Uterus (tissue), 4 donors: Measurements from ENCODE around the gene MALL. TPM values are rescaled to one million over a fixed set of nuclear protein-coding genes. Genes with fewer than 3 reads are reported as not detected.
"Not testable (repeated sequence)": the region's sequence is repeated elsewhere in the genome, so short reads cannot be mapped to it uniquely, and the experiment has no call there.

Experiments used
- DNase-seq, 2 donors: peaks; one replicate each; pipeline ENCODE4 v3.0.0-alpha.2; 2019 to 2020
- H3K27ac ChIP-seq, 2 donors: fragments of 200-600 bp; sonication (generic); 1 replicate in 1 of 2; 2 replicates in 1 of 2; pipeline ENCODE4 v1.5.1; 2016 to 2018
- H3K27me3 ChIP-seq, 2 donors: fragments of 200-600 bp; sonication (generic); one replicate each; pipeline ENCODE4 v1.5.1; 2018 to 2019; ENCODE audit warnings: control low read depth in 1 of 2
- H3K36me3 ChIP-seq, 2 donors: fragments of 200-600 bp; sonication (generic); one replicate each; pipeline ENCODE4 v1.5.1; 2019; ENCODE audit warnings: control low read depth in 1 of 2
- H3K4me1 ChIP-seq, 2 donors: fragments of 200-600 bp; sonication (generic); one replicate each; pipeline ENCODE4 v1.5.1; 2018 to 2019; ENCODE audit warnings: control low read depth in 1 of 2
- H3K4me3 ChIP-seq, 2 donors: fragments of 200-600 bp; sonication (generic); 1 replicate in 1 of 2; 2 replicates in 1 of 2; pipeline ENCODE4 v1.5.1; 2018 to 2019; ENCODE audit warnings: mild to moderate bottlenecking in 1 of 2
- H3K9me3 ChIP-seq, 2 donors: fragments of 200-600 bp; sonication (generic); one replicate each; pipeline ENCODE4 v1.5.1; 2019; ENCODE audit warnings: control low read depth in 1 of 2
- CTCF ChIP-seq, 4 experiments: fragments of 200-600 bp in 2 of 4; fragments of 450-650 bp in 2 of 4; sonication (generic) in 2 of 4; IDR thresholded peaks; one replicate each; pipeline ENCODE4 v1.5.1; 2016 to 2019; ENCODE audit warnings: antibody characterized with exemption in 4 of 4, mild to moderate bottlenecking in 2 of 4, moderate library complexity in 1 of 4
- POLR2A ChIP-seq, 2 donors: fragments of 450-650 bp; IDR thresholded peaks; one replicate each; pipeline ENCODE4 v1.6.1; 2016; ENCODE audit warnings: antibody characterized with exemption in 2 of 2, mild to moderate bottlenecking in 1 of 2, moderate library complexity in 1 of 2
- intact Hi-C: fragments of 100-400 bp; cut with DNase I; formaldehyde crosslinking; loops from one replicate; pipeline ENCODE4 v1.15.1; 2023; ENCODE audit warnings: low total_unique reads
- total RNA-seq, 4 donors: library from RNA; depleted of rRNA in 3 of 4; stranded (reverse); fragments of >200 nt in 3 of 4; gene quantifications; one replicate each; pipeline versions ENCODE4 v1.1.0 to v1.2.4, GENCODE V29; 2014 to 2023
- donor health status: DM: yes; HTN: yes; CAD: no.

Gene MALL
- total RNA-seq: 10 to 100 TPM in 3 of 4 donors, under 1 TPM in 1; 0.59 to 46.4 (median 16.4) TPM

- Histone ChIP-seq H3K36me3 (no peaks in the 10 kb centered on the region), H3K4me1 (peaks cover 0 to 10% of the 10 kb centered on the region in 2 donors), H3K27ac (peak within 1 kb of the TSS; percentile 54 to 59), H3K9me3 (no peaks in the 10 kb centered on the region), H3K4me3 (peak within 1 kb of the TSS; percentile 17 to 21), H3K27me3 (peaks cover 5 to 18% of the 10 kb centered on the region in 2 donors)
- TF ChIP-seq POLR2A (IDR thresholded peaks at IDR 0.05) (no peak), CTCF (IDR thresholded peaks at IDR 0.05) (no peak)
- no peak for DNase-seq
- intact Hi-C loops: no loop called here
These were observed at the start of gene MALL for GRCh38 chr2:110115291-110116032. Gene MALL (minus strand): TSS chr2:110115822. CDS start chr2:110115792, 30 bp downstream.

DNA sequence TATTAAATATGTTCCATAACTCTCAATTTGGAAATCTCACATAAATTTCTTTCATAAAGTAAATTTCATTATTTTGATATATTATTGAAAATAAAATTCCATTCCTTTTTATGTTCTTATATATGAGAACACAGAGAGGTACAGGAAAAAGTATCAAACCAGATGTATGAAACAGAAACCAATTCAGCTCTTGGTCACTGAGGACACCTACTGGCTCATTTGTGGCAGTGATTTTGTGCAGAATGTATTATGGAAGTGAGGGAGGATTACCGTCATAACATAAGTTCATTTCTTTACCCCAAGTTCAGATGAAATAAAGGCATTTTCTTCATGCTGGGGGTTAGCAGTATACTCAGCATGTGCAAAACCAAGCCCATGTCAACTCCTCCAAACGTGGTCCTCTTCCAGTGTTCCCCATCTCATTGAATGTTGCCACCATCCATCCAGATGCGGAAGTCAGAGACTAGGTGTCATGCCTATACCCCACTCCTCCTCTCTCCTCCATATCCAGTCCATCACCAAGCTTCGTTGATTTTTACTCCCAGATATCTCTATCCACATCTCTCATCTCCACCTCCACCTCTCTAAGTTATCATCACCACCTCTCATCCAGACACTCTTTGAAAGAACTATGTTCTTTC is 41.7 kb upstream of the MALL start:
- Histone ChIP-seq H3K4me1 (no peaks in the 10 kb centered on the region), H3K9me3 (no peaks in the 10 kb centered on the region), H3K27ac (no peak overlapping the region), H3K36me3 (no peaks in the 10 kb centered on the region), H3K27me3 (no peaks in the 10 kb centered on the region), H3K4me3 (no peak overlapping the region)
- DNase-seq: no peak
- intact Hi-C loops: no loop called here
- TF ChIP-seq CTCF (IDR thresholded peaks at IDR 0.05) (peak; percentile 57 to 92 (median 68)), POLR2A (IDR thresholded peaks at IDR 0.05) (no peak)

DNA sequence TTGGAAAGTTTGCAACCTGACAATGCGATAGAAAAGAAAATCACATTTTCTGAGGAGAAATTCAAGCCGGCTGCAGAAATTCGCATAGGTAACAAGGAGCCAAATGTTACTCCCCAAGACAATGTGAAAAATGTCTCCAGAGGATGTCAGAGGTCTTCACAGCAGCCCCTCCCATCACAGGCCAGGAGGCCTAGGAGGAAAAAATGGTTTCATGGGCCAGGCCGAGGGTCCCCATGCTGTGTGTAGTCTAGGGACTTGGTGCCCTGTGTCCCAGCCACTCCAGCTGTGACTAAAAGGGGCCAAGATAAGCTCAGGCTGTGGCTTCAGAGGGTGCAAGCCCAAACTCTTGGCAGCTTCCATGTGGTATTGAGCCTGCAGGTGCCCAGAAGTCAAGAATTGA is 39.2 kb upstream of the MALL start:
- H3K36me3 ChIP-seq, H3K4me1 ChIP-seq, H3K27ac ChIP-seq, H3K4me3 ChIP-seq, intact Hi-C loops, H3K9me3 ChIP-seq, DNase-seq, H3K27me3 ChIP-seq: not testable (repeated sequence)

DNA sequence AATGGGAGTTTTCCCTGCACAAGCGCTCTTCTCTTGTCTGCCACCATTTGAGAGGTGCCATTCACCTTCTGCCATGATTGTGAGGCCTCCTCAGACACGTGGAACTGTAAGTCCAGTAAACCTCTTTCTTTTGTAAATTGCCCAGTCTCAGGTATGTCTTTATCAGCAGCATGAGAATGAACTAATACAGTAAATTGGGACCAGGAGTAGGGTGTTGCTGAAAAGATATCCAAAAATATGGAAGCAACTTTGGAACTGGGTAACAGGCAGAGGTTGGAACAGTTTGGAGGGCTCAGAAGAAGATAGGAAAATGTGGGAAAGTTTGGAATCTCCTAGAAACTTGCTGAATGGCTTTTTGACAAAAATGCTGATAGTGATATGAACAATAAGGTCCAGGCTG is 38.6 kb upstream of the MALL start:
- H3K9me3 ChIP-seq, H3K4me1 ChIP-seq, H3K27ac ChIP-seq, H3K36me3 ChIP-seq, intact Hi-C loops, H3K27me3 ChIP-seq, DNase-seq, H3K4me3 ChIP-seq: not testable (repeated sequence)

DNA sequence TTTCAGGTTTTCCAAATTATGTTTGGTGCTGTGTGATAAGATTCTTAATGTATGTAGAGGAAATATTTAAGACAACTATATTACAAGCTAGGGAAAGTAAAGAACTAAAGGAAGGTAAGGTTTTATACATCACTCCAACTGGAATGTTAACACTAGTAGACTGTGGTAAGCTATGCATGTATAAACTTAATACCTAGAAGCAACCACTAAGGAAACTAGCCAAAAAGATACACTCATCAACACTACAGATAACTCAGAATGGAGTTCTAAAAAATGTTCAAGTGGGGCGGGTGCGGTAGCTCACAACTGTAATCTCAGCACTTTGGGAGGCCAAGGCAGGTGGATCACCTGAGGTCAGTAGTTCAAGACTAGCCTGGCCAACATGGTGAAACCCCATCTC is 37.8 kb upstream of the MALL start:
- Histone ChIP-seq H3K4me1 (no peaks in the 10 kb centered on the region), H3K36me3 (no peaks in the 10 kb centered on the region), H3K4me3 (no peak overlapping the region), H3K27me3 (no peaks in the 10 kb centered on the region), H3K27ac (no peak overlapping the region), H3K9me3 (no peaks in the 10 kb centered on the region)
- intact Hi-C loops: no loop called here
- TF ChIP-seq CTCF (IDR thresholded peaks at IDR 0.05) (no peak), POLR2A (IDR thresholded peaks at IDR 0.05) (no peak)
- no peak for DNase-seq

- intact Hi-C loops: no loop called here
- Histone ChIP-seq H3K4me3 (no peak overlapping the region), H3K4me1 (no peaks in the 10 kb centered on the region), H3K36me3 (no peaks in the 10 kb centered on the region), H3K27ac (no peak overlapping the region), H3K9me3 (no peaks in the 10 kb centered on the region), H3K27me3 (no peaks in the 10 kb centered on the region)
- no peak for TF ChIP-seq POLR2A (IDR thresholded peaks at IDR 0.05)
- no peak for DNase-seq
These were observed 37.3 kb upstream of the MALL start for GRCh38 chr2:110152943-110153342.
